ENCODE data around the gene IL6R.
"Not testable (repeated sequence)": the region's sequence is repeated elsewhere in the genome, so short reads cannot be mapped to it uniquely, and the experiment has no call there.

The IL6R gene

DNA sequence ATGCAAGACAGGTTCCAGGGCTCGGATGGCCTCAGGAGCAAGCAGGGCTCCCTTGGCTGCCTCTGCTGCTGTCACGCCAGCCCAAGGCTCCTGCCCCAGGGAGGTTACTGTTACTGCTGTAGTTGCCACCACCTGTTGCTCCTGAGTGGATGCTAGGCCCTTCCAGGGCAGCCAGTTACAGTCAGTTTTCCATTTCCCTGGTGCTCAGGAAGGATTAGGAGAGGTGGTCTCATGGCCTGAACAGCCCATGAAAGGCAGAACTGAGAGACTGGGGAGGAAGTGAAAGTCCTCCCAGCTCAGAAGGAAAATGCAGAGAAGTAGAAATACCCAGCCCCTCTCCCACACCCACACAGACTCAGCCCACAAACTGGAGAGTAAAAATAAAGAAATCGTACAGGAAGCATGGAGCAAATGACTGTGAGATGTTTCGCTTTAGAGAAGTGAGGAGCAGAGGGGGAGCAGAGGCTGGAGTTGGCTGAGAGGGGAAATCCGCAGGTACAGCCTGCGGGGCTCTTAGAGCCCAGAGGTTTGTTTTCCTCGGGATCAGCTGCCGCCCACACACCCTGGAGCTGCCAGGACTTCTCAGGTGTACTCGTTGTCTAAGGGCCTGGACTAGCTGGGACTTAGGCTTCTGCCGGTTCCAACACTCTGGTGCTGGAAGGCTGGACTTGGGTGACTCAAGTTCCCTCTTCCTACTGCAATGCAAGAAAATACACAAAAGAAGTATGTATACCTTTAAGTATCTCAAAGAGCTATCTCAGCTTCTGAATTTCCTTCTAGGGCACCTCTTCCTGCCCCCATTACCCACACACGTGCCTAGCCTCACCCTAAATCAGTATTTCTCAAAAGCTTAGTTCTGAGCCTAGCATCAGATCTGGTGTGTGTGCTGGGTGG, 2.3 kb downstream of the IL6R start:
- DNase-seq = no peak

DNA sequence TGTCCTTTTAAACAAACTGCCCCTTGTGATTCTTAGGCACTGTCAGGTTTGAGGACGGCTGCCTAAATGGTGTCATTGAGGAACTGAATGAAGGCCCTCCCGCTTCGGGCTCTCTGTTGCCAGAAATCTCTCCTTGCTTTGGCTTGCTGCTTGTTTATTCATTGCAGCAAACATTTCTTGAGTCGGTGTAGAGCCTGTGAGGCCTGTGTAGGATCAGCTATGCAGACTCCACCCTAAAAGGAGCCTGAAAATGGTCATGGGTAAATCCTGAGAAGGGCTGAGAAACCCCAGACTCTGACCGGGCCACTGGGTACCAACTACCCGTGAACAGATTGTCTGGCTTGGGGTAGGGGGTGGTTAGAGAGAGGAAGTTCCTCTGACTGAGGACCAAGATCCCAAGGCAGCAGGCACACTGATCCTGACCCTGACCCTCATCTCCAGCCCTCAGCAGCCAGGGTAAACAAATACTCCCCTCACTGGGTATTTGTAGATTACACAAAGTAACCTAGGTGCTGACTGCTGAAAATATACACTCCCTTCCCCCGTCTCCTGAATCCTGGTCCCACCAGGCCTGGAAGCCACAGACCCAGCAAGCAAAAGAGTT, 3.1 kb downstream of the IL6R start:
- DNase-seq = no peak

DNA sequence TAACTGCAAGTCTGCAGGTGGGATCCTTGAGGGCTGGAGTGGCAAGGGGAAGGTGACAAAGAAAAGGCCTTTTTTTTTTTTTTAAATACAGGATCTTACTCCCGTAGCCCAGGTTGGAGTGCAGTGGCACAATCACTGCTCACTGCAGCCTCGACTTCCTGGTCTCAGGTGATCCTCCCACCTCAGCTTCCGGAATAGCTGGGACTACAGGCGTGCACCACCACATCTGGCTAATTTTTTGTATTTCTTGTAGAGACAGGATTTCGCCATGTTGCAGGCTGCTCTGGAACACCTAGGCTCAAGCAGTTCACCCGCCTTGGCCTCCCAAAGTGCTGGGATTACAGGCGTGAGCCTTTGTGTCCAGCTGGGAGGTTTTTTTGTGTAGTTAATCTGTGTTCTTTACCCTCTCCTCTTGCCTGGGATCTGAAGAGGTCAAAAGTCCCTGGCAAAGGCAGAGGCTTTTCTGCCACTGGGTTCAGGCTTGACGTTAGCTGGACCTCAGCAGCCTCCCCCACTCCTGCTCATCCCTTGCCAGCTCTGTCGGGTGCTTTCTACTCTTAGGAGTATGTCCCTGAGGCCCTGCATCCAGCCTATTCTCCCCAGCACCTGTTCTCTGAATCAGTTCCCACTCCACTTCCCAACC, 5.2 kb downstream of the IL6R start:
- DNase-seq = no peak

DNA sequence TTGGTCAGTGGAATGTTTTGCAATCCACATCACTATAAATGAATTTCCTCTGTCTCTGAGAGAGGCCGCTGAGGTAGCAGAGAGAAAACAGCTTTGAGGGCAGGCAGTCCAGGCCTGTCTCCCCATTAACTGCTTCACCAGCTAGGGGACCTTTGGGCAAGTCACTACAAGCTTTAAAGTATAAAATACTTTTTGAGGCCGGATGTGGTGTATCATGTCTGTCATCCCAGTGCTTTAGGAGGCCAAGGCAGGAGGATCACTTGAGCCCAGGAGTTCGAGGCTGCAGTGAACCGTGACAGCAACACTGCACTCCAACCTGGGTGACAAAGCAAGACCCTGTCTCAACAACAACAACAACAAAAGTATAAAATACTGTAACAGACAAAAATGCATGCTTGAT, 6.4 kb downstream of the IL6R start:
- no peak for DNase-seq

DNA sequence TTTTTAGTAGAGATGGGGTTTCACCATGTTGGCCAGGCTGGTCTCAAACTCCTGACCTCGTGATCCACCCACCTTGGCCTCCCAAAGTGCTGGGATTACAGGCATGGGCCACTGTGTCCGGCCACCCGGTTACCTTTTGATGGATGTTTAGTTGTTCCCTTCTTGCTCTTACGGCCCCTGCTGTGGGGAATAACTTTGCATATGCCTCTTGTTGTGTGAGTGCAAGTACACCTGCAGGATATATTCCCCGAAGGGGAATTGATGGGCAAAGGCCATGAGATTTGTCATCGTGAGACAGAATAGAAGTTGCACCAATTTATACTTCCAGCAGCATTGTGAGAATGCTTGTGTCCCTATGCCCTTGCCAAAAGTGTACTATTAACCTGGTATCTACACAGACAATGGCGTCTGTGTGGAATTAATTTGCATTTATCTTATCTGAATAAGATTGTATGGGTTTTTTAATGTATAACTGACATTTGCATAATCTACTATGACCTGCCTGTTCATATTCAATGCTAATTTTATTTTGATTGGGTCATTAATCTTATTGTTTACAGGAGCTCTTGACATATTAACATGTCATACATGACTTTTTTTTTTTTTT, 8.1 kb downstream of the IL6R start:
- DNase-seq = no peak

DNA sequence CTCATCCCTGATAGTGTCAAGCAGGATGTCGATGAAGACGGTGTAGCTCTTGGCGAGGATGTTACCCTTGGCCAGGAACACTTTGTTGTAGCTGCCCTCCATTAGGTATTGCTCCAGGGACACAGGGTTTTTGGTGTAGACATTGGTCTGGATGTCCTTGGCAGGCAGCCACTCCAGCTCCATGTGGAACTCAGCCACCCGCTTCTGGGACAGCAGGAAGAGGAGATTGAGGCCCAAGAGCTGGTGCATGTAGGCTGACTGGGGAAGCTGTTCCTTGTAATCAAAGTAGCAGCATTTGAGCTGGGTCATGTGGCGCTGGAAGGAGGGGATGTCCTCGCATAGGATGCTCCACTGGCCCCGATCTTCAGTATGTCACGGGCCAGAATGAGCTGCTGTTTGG, 9.5 kb downstream of the IL6R start:
- DNase-seq = no peak

DNA sequence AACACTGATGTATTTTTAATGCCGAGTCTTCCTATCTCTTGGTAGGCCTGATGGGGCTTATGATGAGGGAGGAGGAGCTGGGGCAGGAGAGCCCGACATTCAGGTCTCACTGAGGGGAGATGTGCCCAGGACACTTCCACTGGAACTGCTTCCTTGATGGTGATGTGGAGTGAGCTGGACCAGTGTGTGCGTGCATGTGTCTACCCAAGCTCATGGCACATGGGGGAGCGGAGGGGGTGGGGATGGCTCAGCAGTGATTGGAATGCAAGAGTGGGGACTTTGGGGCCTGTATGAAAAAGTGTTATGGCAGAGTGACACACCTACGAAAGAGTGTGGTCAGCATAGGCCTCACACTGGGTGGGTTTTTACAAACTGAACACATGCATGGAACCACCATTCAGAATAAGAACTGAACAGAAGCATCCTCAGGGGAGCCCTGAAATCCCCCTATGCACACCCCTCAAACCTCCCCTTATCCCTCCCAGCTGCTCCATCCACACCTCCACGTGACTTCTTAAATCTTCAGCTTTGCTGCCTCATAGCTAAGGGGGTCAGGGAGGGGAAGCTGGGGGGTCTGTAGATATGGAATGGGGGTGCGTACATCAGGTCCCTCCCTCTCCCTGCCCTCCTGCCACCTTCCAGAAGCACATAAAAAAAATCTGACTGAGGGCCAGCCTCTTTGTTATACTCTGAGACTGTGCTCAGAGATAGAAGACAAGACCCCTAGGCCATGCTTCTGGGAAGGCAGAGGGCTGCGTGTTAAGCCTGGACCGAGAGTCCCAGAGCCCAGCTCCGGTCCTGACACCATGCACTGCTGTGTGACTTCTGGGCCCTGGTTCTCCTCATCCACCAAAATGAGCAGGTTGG, 11.6 kb downstream of the IL6R start:
- no peak for DNase-seq

DNA sequence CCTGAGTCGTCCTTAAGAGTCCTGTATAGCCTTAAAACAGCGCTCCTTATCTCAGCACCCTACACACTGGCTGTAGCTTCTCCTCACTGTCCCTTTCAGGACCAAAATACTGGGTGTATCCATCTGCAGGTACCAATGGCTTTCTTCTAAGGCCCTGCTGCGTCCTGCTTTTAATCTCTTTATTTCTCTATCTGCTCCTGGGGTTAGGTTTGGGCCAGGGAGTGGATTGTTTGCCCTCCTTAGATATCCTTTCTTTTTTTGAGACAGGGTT, 12.1 kb downstream of the IL6R start:
- no peak for DNase-seq

DNA sequence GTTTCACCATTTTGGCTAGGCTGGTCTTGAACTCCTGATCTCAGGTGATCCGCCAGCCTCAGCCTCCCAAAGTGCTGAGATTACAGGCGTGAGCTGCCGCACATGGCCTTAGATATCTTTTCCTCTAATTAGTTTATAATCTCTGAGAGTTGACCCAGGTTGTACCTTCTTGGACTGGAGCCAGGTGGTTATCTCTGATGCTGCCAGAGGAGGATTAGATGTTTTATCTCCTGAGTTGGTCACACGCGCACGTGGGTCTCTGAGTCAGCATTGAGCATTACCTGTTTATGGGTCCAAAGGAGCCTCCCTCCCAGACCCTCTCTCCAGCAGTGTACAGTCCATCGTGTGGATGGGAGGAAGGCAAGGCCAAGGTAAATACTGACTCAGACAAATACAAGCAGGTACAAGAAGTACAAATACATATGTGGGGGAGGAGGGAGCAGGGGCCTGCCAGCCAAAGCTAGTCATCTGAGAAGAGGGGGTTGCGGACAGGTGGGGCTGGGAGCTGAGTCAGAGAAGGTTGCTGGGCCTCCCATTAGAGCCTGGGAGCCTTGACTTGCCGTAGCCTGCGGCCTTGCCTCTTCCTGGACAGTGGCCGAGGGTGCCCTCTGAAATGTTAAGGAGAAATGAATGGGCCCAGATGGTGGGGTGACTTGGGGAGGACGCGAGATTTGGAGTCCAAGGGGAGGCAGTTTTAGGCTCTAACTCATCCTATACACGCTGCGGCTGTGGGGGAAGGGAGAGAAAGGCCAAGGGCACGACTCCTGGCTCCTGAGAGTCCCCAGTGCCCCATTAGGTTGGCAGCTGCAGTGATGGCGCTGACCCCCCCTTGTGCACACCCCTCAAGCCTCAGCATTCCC, 13.1 kb downstream of the IL6R start:
- DNase-seq = no peak

DNA sequence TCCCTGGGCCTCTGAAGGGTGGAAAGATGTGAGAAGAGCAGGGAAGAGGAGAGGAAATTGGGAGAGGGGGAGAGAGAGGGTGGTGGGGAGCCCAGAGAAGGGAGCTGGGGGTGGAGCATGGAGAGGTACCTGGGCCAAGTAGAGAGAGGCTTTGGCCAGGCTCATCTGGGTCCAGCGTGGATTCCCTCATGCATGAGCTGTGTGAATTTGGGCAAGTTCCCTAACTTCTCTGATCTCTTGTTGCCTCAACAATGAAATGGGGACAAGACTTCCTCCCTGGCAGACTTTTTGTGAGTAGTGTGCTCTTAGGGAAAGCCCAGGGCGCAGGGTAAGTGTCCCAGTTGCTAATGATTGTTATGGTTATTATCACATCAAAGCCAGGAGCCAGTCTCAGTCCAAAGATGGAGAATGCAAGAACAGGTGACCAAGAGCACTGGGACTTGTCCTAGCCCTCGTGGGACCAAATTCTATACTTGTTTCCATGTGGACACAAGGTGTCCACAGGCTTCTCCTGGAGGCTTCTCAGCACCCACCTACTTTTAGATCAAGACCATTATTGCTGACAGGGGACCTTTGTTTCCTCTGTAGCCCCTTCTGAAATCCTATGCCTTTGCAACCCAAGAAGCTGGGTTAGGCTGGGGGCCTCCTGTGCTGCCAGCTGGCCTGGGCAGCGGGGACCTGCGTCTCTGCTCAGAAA, 13.9 kb downstream of the IL6R start:
- DNase-seq = no peak

DNA sequence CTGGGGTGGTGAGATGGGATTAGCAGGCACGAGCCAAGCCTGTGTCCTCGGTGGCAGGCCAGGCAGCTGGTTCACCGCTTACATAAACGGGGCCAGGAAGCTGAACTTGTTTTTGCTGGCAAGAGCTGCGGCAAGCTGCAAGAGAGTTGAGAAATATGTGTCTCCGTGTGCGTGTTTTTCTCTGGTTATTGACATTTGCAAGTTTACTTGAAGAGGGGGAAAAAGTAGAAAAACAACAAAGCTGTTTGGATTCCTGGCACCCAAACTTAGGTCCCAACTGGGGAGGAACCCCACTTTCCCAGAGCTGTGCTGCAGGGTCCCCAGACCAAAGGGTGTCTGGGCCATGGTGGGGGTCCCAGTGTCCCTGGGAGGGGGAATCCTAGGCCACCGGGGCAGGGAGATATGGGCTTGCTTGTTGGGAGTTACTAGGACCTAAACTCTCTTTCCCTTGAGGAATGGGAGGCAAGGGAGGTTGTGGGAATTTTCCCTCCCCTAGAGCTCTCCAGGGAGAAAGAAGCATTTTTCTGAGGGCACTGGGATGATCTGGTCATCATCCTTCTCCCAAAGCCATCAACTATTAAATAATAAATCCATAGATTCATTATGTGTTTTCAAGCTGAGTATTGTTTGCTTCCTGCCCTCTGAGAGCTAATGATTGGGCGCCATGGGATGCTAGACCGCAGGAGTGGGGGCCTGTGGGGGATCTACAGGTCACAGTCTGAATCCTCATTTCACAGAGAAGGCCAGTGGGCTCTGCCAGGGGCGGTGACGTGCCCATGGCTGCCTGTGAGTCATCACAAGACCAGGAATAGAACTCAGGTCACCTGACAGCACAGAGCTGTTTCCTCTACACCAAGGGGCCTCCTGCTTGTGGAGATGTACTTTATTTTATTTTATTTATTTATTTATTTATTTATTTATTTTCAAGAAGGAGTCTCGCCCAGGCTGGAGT, 14.8 kb downstream of the IL6R start:
- DNase-seq = peak; percentile 73

DNA sequence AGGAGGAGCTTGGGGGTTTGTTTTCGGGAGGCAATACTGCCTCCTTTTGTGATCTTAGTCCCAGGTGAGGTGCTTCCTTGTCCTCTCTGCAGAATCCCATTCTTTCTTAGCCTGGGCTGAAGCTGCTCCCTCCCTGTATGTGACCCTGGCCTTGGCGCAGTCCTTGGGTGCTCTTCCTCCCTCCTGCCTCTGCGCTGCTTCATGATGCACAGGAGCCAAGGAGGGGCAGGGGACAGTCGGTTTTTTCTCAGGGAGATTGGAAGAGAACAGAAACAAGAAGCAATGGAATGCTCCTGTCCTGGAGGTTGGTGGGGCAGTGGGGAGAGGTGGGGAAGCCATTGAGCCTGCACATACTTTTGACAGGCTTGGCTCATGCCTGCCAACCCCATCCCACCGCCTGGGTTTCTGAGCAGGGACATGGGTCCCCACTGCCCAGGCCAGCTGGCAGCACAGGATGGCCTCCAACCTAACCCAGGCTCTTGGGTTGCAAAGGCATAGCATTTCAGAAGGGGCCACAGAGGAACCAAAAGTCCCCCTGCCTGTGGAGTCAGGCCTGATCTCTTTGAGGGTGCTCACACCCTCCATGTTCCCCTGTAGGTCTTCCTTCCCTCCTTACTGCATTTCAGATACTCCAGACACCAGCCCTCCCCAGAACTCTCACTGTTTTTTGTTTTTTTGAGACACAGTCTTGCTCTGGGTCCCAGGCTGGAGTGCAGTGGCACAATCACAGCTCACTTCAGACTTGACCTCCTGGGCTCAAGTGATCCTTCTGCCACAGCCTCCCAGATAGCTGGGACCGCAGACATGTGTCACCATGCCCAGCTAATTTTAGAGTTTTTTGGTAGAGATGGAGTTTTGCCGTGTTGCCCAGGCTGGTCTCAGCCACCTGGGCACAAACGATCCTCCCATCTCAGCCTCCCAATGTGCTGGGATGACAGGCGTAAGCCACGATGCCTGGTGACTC, 16.1 kb downstream of the IL6R start:
- no peak for DNase-seq

DNA sequence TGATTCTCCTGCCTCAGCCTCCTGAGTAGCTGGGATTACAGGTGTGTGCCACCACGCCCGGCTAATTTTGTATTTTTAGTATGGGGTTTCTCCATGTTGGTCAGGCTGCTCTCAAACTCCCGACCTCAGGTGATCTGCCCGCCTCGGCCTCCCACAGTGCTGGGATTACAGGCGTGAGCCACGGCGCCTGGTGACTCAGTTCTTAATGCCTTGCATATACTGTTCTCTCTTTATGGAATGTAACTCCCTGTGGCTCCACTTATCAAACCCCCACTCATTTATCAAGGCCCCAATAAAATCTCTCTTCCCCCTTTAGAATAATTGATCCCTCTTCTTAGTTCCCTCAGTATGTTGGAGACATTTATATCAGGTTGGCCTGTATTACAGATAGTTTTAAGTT, 16.9 kb downstream of the IL6R start:
- DNase-seq = not testable (repeated sequence)

DNA sequence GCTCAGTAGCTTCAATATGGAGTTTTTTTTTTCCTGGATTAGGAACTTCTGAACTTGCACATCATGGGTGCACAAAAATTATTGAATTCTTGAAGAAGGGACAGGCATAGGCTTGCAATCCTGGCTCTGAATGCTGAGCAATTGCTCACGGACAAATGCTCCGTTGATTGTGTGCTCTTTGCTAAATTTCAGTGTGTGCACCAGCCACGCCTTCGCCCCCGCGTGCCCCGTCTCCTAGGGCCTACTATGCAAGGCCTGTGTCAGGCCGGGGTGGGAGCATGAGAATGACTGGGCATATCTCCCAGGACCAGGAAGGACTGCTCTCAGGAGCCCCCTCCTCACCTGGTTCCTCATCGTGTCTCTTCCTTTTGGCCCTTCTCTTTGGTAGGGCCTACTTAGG, 17.4 kb downstream of the IL6R start:
- no peak for DNase-seq

DNA sequence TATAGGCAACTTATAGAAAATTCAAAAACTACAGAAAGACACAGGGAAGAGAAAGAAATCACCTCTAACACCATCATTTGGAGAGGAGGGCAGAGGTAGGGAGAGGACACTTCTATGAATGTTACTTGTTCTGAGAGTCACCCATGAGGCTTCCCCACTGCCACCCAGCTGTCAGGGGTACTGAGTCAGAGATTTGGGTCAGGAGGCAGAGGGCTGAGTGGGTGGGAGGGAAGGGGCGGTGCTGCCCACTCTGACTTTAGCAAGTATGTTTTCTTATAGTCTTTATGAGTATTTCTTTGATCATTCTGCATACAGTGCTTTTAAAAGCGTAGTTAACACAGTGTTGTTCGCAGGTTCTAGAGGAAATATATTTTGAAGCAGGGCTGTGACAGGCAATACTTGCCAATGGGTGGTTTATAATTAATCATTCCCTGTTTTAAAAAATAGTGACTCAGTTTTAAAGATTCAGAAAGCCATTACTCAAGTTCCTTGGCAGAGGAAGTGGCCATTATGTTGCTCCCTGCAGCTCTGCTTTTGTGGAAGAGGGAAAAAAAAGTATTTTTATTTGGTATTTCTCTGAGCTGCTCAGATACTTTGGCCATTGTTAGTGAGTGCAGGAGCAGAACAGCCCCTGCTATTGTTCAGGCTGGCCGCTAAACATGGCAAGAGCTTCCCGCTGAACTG, 18.3 kb downstream of the IL6R start:
- no peak for DNase-seq

DNA sequence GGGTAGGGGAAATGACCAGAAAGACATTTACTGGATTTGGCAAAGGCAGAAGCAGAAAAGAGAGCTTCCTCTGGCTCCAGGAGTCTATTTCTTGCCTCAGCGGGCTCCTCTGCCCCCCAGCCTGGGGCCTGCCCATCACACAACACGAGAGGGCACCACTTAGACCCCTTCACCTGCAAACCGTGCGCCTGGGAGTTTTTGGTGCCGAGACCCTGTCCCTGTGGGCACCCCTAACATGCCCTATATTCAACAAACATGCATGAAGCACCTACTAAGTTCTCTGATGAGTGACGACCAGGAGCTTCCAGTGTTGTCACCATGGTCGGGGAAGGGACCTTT, 18.8 kb downstream of the IL6R start:
- no peak for DNase-seq

DNA sequence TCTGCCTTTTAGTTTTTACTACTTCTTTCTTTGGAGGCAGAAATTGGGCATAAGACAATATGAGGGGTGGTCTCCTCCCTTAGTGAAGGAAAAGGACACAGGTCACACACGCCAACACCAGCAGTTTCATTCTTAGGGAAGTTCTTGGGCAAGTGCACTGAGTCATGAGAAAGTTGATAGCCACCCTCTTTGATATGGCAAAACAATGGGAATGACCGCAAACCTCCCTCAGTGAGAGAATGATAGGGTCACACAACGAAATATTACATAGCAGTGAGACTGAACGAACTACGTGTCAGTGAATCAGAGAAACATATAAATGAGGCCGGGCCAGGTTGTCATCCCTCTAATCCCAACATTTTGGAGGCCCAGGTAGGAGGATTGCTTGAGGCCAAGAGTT, 20.0 kb downstream of the IL6R start:
- DNase-seq = no peak

All from NK-92 treated with Interleukin-12 subunit alpha and Interleukin-12 subunit beta, amount 100 ng/mL, for 24 hours (cell line).